ENCODE measurements around the gene GIMAP4. TPM values are rescaled to one million over a fixed set of nuclear protein-coding genes. Genes with fewer than 3 reads are reported as not detected.
"Not testable (repeated sequence)": the region's sequence is repeated elsewhere in the genome, so short reads cannot be mapped to it uniquely, and the experiment has no call there.

Gene GIMAP4
- total RNA-seq, 2 donors from 2014 or later, result 8.2 to 13.0 TPM

DNA sequence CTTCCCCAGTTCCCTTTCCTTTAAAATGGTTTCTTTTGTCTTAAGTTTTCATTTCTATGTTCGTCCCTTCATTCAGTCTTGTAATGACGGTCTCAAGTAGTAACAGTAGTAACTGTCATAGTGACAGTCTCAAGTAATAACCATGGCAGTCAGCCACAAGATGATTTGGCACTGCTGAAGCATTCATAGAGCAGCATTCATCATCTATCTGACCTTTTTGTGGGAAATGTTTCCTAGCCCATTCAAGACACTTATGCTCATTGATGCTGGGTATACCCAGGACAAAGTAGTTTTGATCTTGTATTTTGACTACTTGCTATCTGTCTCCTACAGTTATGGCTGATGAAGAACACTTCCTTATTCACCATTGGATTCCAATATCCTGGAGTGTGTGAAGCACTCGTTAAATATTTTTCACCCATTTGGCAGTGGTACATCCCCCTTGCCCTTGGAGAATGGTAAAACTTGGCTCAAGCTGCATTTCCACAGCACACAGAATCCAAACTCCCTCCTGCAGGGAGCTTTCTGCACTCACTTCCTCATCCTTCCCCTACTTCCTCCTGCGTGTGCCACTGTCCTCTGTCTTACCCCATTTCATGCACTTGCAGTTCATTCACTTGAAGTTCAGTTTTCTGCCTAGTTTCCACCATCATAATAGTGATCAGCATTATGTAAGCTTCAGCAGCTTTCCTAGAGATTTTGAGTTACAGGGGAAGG is 19.0 kb downstream of the GIMAP4 start:
- Histone ChIP-seq H3K27me3 (no peaks in the 10 kb centered on the region), H3K9me3 (no peaks in the 10 kb centered on the region), H3K4me3 (no peak overlapping the region), H3K36me3 (replicated peaks in 1 of 2; ENCODE audit: insufficient read depth in 1 of 2, low read depth in 2 of 2) (no peaks in the 10 kb centered on the region), H3K4me1 (peaks cover 11% of the 10 kb centered on the region), H3K27ac (peak overlapping the region in 2 of 4 donors; percentile 52 to 61)
- no peak for TF ChIP-seq POLR2A (IDR thresholded peaks at IDR 0.05)
- TF ChIP-seq CTCF (IDR thresholded peaks at IDR 0.05), result no peak
- DNase-seq (peak in 1 of 4 donors; percentile 36), ATAC-seq (peak; percentile 47)
- WGBS, 2 donors, result 33 to 41% methylated on average over 4 of the region's 4 CpGs
- intact Hi-C loops (cut with DNase I), result no loop called here

- intact Hi-C loops (cut with DNase I), result no loop called here
- TF ChIP-seq CTCF (IDR thresholded peaks at IDR 0.05) (no peak), POLR2A (IDR thresholded peaks at IDR 0.05) (no peak)
- Histone ChIP-seq H3K4me3 (no peak overlapping the region), H3K9me3 (no peaks in the 10 kb centered on the region), H3K27me3 (no peaks in the 10 kb centered on the region), H3K36me3 (replicated peaks in 1 of 2; ENCODE audit: insufficient read depth in 1 of 2, low read depth in 2 of 2) (no peaks in the 10 kb centered on the region), H3K4me1 (peaks cover 11% of the 10 kb centered on the region), H3K27ac (peak overlapping the region in 2 of 4 donors; percentile 52 to 61)
- DNase-seq (peak in 1 of 4 donors; percentile 16), ATAC-seq (peak; percentile 50)
Observed at GRCh38 chr7:150586785-150587152, 19.6 kb downstream of the GIMAP4 start.

DNA sequence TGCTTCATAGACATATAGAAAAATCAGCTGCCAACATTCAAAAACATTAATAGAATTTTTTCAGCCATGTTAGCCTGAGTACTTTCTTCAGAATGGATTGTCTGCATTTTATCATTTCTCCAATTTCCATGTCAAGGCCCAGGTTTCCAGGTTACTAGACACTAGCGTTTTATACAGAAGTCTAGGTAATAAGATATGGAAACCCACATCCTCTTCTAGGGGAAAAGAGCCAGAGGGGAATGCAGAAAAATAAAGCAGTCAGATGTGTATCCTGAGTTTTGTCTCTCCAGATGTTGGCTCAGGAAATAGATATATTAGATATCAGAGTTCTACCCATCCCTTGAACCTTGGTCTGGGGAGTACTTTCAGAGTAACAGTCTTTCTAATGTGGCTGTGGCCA is 20.4 kb downstream of the GIMAP4 start:
- H3K27me3 ChIP-seq, result no peaks in the 10 kb centered on the region
- no peaks in the 10 kb centered on the region for H3K36me3 ChIP-seq (replicated peaks in 1 of 2; ENCODE audit: insufficient read depth in 1 of 2, low read depth in 2 of 2)
- ATAC-seq, result no peak
- H3K9me3 ChIP-seq, result no peaks in the 10 kb centered on the region
- intact Hi-C loops (cut with DNase I), result no loop called here
- 50 to 52% methylated on average over 1 of the region's 1 CpG for WGBS, 2 donors
- no peak for DNase-seq
- TF ChIP-seq CTCF (IDR thresholded peaks at IDR 0.05), result no peak
- TF ChIP-seq POLR2A (IDR thresholded peaks at IDR 0.05), result no peak
- H3K27ac ChIP-seq, result peak overlapping the region in 2 of 4 donors; percentile 52 to 61
- peaks cover 11% of the 10 kb centered on the region for H3K4me1 ChIP-seq
- H3K4me3 ChIP-seq, result no peak overlapping the region

DNA sequence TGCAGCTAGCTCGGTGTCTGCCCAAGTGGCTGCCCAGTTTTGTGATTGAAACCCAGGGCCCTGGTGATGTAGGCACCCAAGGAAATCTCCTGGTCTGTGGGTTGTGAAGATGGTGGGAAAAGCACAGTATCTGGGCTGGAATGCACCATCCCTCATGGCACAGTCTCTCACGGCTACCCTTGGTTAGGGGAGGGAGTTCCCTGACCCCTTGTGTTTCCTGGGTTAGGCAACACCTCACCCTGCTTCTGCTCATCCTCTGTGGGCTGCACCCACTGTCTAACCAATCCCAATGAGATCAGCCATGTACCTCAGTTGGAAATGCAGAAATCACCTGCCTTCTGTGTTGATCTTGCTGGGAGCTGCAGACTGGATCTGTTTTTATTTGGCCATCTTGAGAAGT is 27.6 kb downstream of the GIMAP4 start:
- H3K9me3 ChIP-seq, result no peaks in the 10 kb centered on the region
- H3K4me3 ChIP-seq, result no peak overlapping the region
- no peaks in the 10 kb centered on the region for H3K36me3 ChIP-seq (replicated peaks in 1 of 2; ENCODE audit: insufficient read depth in 1 of 2, low read depth in 2 of 2)
- DNase-seq (no peak), ATAC-seq (no peak)
- TF ChIP-seq CTCF (IDR thresholded peaks at IDR 0.05) (no peak), POLR2A (IDR thresholded peaks at IDR 0.05) (no peak)
- H3K4me1 ChIP-seq, result no peaks in the 10 kb centered on the region
- no peaks in the 10 kb centered on the region for H3K27me3 ChIP-seq
- no peak overlapping the region for H3K27ac ChIP-seq
- 78% methylated on average over 2 of the region's 2 CpGs; no CpG with 5 or more reads in 1 of the 2 donors for WGBS, 2 donors
- intact Hi-C loops (cut with DNase I), result no loop called here

- no peaks in the 10 kb centered on the region for H3K27me3 ChIP-seq
- H3K4me3 ChIP-seq, result no peak overlapping the region
- intact Hi-C loops (cut with DNase I), result no loop called here
- no peaks in the 10 kb centered on the region for H3K4me1 ChIP-seq
- ATAC-seq (no peak), DNase-seq (no peak)
- H3K9me3 ChIP-seq, result no peaks in the 10 kb centered on the region
- TF ChIP-seq CTCF (IDR thresholded peaks at IDR 0.05) (no peak), POLR2A (IDR thresholded peaks at IDR 0.05) (no peak)
- H3K27ac ChIP-seq, result no peak overlapping the region
- H3K36me3 ChIP-seq (replicated peaks in 1 of 2; ENCODE audit: insufficient read depth in 1 of 2, low read depth in 2 of 2), result no peaks in the 10 kb centered on the region
- 40 to 73% methylated on average over 2 of the region's 2 CpGs for WGBS, 2 donors
Observed at GRCh38 chr7:150595361-150595760, 28.2 kb downstream of the GIMAP4 start.

DNA sequence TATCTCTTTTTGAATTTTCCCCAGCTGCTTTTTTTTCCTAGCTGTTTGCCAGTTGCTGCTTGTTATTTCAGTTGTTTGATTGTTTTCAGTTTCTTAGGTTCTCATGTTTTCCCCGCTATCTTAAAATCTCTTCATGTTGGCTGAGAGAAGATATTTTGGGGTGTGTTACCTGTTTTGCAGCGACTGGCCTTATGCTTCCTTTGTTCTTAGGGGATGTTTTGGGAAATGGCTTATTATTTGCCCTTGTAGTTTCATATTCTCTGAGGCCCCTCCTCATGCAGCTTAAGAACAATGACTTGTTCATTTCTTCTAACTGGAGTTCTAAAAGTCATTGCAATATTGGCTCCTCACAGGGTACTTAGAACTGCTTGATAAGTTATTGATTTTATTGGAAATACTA is 36.4 kb downstream of the GIMAP4 start:
- H3K9me3 ChIP-seq; DNase-seq; intact Hi-C loops (cut with DNase I); H3K27me3 ChIP-seq; H3K27ac ChIP-seq; H3K36me3 ChIP-seq (replicated peaks in 1 of 2; ENCODE audit: insufficient read depth in 1 of 2, low read depth in 2 of 2); H3K4me3 ChIP-seq; H3K4me1 ChIP-seq: not testable (repeated sequence)
- peak; percentile 18 for ATAC-seq
- 61 to 68% methylated on average over 2 of the region's 2 CpGs for WGBS, 2 donors

Measured in body of pancreas (tissue), 4 donors.